ENCODE measurements around the gene GRM7. TPM values are rescaled to one million over a fixed set of nuclear protein-coding genes. Genes with fewer than 3 reads are reported as not detected.

GRM7 gene
- total RNA-seq, 1 experiment from 2014 or later: not detected

DNA sequence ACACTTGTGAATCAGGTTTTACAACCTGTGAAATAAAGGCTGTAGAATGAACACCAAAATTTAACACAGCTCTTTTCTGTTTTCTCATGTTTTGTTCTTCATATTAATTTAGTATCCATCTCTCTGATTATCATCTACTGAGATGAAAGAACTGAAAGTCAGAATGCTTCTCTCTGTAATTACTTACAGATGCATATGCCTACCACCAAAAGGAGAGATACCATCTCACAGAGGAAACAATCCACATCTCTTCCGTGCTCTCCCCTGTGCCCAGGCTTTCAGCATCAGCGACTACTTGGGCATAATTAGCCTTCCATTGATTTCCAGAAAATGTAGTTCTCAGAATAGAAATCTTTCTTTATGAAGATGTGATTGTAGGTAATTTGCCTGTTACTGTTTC, 741.4 kb downstream of the GRM7 start (continued):
- no peak for TF ChIP-seq ZNF274 (IDR thresholded peaks at IDR 0.05; ENCODE audit: low read depth, low read length)
- TF ChIP-seq EZH2 (IDR thresholded peaks at IDR 0.05): no peak
- no peak for TF ChIP-seq SP1 (IDR thresholded peaks at IDR 0.05; ENCODE audit: low read depth)
- TF ChIP-seq YY1 (IDR thresholded peaks at IDR 0.05; ENCODE audit: extremely low read depth, insufficient replicate concordance, low read depth, low read length): no peak
- TF ChIP-seq SIN3A (IDR thresholded peaks at IDR 0.05; ENCODE audit: low read depth): no peak
- no peak for TF ChIP-seq CEBPB (IDR thresholded peaks at IDR 0.05; ENCODE audit: low read depth)
- TF ChIP-seq ZFX (IDR thresholded peaks at IDR 0.05): no peak
- TF ChIP-seq, protein P1, sequence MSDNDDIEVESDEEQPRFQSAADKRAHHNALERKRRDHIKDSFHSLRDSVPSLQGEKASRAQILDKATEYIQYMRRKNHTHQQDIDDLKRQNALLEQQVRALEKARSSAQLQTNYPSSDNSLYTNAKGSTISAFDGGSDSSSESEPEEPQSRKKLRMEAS (IDR thresholded peaks at IDR 0.05): no peak
- no peak for TF ChIP-seq JUND (IDR thresholded peaks at IDR 0.05)
- TF ChIP-seq, protein P2, sequence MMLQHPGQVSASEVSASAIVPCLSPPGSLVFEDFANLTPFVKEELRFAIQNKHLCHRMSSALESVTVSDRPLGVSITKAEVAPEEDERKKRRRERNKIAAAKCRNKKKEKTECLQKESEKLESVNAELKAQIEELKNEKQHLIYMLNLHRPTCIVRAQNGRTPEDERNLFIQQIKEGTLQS (IDR thresholded peaks at IDR 0.05): no peak
- TF ChIP-seq CBX3 (IDR thresholded peaks at IDR 0.05; ENCODE audit: low read depth): no peak
- TF ChIP-seq FOSL1 (IDR thresholded peaks at IDR 0.05; ENCODE audit: low read depth): no peak

DNA sequence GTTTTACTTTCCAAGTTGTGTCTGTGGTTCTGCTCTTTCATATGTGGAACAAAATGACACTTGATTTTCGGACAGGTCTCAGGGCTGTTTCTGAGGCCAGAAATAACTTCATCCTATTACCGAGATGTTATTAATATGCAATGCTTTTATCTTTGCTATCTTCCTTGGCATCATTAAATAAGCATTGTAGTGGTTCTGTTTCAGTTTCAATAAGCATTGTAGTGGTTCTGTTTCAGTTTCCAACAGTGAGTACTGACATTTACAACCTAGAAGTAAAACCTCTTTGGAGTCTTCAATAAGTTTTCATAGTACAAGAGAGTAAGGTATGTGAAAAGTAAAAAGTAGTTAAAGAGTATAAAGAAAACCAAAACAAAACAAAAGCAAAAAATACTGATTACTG, 746.2 kb downstream of the GRM7 start:
- no TSS peak for BruUV-seq (replicated peaks)
- Histone ChIP-seq H3K9me3 (ENCODE audit: control insufficient read depth in 1 of 2, insufficient read depth in 1 of 2, low read depth in 1 of 2, low read length in 2 of 2) (no peaks in the 10 kb centered on the region), H3K4me2 (ENCODE audit: low read length) (no peak overlapping the region), H3K4me3 (replicated peaks in 1 of 2; ENCODE audit: low read depth in 1 of 2, low read length in 2 of 2) (no peak overlapping the region), H3K36me3 (ENCODE audit: control insufficient read depth in 1 of 2, insufficient read depth in 2 of 2, low read length in 2 of 2) (no peaks in the 10 kb centered on the region), H3K4me1 (ENCODE audit: control insufficient read depth in 1 of 2, insufficient read depth in 2 of 2, low read length in 2 of 2) (no peaks in the 10 kb centered on the region), H3K27ac (ENCODE audit: low read depth, low read length) (no peak overlapping the region), H3K27me3 (ENCODE audit: insufficient read depth, low read length) (no peaks in the 10 kb centered on the region), H3K79me2 (ENCODE audit: insufficient read depth, low read length) (no peaks in the 10 kb centered on the region), H3K9me2 (ENCODE audit: insufficient read depth) (no peaks in the 10 kb centered on the region; the same call in 1 of the 2 replicates), H4K20me1 (ENCODE audit: insufficient read depth) (no peaks in the 10 kb centered on the region), H3K9ac (ENCODE audit: low read length) (no peak overlapping the region), H2AFZ (ENCODE audit: low read depth, low read length, poor library complexity, severe bottlenecking) (no peak overlapping the region)
- DNase-seq (ENCODE audit: low read depth, low spot score): no peak
- ChIA-PET CTCF (no interaction called here), POLR2A (no interaction called here), RAD21 (ENCODE audit: low non-redundant PET in 1 of 2, low total read pairs in 2 of 2, uncharacterized antibody in 2 of 2, unreplicated experiment in 2 of 2) (no interaction called here)
- intact Hi-C loops (cut with micrococcal nuclease): no loop called here
- no peak for ATAC-seq
- TF ChIP-seq ZNF274 (IDR thresholded peaks at IDR 0.05; ENCODE audit: low read depth, low read length) (no peak), JUND (IDR thresholded peaks at IDR 0.05) (no peak), EZH2 (IDR thresholded peaks at IDR 0.05) (no peak), POLR2AphosphoS5 (IDR thresholded peaks at IDR 0.05; ENCODE audit: low read depth, low read length) (no peak), RAD21 (IDR thresholded peaks at IDR 0.05; ENCODE audit: low read depth) (no peak)
- TF ChIP-seq, protein P3, sequence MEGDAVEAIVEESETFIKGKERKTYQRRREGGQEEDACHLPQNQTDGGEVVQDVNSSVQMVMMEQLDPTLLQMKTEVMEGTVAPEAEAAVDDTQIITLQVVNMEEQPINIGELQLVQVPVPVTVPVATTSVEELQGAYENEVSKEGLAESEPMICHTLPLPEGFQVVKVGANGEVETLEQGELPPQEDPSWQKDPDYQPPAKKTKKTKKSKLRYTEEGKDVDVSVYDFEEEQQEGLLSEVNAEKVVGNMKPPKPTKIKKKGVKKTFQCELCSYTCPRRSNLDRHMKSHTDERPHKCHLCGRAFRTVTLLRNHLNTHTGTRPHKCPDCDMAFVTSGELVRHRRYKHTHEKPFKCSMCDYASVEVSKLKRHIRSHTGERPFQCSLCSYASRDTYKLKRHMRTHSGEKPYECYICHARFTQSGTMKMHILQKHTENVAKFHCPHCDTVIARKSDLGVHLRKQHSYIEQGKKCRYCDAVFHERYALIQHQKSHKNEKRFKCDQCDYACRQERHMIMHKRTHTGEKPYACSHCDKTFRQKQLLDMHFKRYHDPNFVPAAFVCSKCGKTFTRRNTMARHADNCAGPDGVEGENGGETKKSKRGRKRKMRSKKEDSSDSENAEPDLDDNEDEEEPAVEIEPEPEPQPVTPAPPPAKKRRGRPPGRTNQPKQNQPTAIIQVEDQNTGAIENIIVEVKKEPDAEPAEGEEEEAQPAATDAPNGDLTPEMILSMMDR (IDR thresholded peaks at IDR 0.05 in 2 of 3, conservative IDR thresholded peaks at IDR 0.05 in 1 of 3; ENCODE audit: borderline replicate concordance in 1 of 3, insufficient read depth in 1 of 3, low read depth in 2 of 3, low read length in 2 of 3): no peak
